Nucleus accumbens (tissue), 56 donors: ENCODE results near the gene RECK.
"Not testable (repeated sequence)": the region's sequence is repeated elsewhere in the genome, so short reads cannot be mapped to it uniquely, and the experiment has no call there.

Experiments
- DNase-seq, 56 donors: peaks; one replicate each; lab custom pipeline; 2025; lab: John Stamatoyannopoulos, UW

RECK gene

GRCh38 chr9:36151316-36152210 is 114.8 kb downstream of the RECK start:
- peak in 4 of 56 donors; percentile 16 to 36 (median 24) for DNase-seq

GRCh38 chr9:36152741-36153438 is 116.2 kb downstream of the RECK start:
- DNase-seq = no peak

- DNase-seq = no peak
These were observed 117.0 kb downstream of the RECK start for GRCh38 chr9:36153746-36154145.

GRCh38 chr9:36154331-36154952 is 117.7 kb downstream of the RECK start:
- peak in 41 of 56 donors; percentile 17 to 74 (median 49) for DNase-seq

DNA sequence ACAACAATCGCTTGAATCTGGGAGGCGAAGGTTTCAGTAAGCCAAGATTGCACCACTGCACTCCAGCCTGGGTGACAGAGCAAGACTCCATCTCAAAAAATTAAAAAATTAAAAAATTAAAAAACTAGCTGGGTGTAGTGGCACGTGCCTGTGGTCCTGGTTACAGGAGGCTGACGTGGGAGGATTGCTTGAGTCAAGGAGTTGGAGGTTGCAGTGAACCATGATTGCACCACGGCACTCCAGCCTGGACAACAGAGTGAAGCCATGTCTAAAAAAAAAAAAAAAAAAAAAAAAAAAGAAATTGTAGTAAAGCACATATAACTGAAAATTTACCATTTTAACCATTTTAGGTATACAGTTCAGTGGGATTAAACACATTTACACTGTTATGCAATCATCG is 119.4 kb downstream of the RECK start:
- no peak for DNase-seq

DNA sequence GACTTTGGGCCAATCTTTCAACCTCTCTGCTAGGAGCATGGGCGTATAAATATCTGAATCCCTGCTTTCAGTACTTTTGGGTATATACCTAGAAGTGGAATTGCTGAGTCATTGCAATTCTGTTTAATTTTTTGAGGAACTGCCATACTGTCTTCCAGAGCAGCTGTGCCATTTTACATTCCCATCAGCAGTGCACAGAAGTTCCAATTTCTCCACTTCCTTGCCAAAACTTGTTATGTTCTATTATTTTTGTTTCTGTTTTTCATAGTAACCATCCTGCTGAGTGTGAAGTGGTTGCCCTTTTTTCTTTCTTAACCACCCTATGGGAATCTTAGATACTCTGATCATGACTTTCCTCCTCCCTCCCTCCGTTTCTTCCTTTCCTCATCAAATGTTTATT is 121.4 kb downstream of the RECK start:
- DNase-seq = no peak

- DNase-seq = no peak
These were observed 122.2 kb downstream of the RECK start for GRCh38 chr9:36158917-36159316.

- DNase-seq = not testable (repeated sequence)
These were observed 122.8 kb downstream of the RECK start for GRCh38 chr9:36159509-36159908.

- DNase-seq = not testable (repeated sequence)
These were observed 123.4 kb downstream of the RECK start for GRCh38 chr9:36160126-36160525.

- no peak for DNase-seq
These were observed 124.5 kb downstream of the RECK start for GRCh38 chr9:36161187-36161586.

DNA sequence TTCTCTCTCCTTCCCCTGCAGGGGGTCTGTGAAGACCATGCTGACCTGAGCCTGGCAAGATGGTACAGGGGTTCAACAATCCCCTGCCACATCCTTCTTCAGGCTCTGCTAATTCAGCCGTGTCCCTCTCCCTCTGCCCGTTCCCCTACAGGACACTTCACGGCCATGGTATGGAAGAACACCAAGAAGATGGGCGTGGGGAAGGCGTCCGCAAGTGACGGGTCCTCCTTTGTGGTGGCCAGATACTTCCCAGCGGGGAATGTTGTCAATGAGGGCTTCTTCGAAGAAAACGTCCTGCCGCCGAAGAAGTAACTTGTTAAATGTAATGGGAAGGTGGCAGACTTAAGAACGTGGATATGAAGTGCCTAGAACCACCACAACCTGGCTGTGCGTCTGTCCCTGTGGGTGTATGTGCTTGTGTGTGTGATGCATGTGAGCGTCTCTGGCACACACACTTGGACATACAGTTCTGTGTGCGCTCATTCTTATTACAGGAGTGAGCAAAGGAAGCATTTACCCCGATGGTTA is 125.6 kb downstream of the RECK start:
- no peak for DNase-seq

GRCh38 chr9:36163049-36163785 is 126.5 kb downstream of the RECK start:
- DNase-seq = peak in 43 of 56 donors; percentile 19 to 77 (median 41)

DNA sequence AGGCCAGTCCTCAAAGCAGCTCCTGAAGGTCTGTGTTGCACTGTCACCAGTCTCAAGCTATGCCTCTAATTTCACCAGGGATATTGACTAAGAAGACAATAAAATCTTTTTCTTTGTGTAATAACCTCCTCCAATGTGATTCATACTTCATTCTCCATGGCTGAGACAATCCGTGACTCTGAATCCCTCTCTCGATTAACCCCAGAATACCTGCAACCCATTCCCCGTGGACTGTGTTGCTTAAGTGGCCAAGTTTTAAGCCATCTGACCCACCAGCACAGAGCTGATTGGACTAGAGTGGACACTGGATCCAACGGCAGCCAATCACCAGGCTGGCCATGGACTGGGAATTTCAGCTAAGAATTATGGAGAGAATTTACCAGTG is 127.1 kb downstream of the RECK start:
- DNase-seq = peak in 2 of 56 donors; percentile 18 to 35

- peak in 3 of 56 donors; percentile 8 to 26 (median 19) for DNase-seq
These were observed 127.7 kb downstream of the RECK start for GRCh38 chr9:36164372-36164771.

DNA sequence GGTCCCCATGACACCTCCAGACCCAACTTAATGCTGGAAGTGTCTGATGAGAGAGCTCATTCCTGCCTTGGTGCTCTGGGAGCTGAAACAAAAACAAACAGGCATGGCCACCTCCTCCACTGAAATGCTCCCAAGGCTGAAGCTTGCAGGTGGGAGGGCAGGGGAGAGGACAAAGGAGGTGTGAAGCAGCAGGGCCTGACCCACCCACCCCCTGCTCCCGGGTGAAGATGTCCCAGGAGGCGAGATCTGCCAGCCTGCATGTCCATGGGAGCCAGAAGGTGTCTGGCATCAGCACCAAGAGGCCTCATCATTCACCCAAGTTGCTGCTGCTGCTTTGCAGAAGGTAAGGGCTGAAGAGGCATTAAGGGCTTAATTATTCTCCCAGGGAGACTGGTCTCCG is 128.3 kb downstream of the RECK start:
- DNase-seq = no peak

DNA sequence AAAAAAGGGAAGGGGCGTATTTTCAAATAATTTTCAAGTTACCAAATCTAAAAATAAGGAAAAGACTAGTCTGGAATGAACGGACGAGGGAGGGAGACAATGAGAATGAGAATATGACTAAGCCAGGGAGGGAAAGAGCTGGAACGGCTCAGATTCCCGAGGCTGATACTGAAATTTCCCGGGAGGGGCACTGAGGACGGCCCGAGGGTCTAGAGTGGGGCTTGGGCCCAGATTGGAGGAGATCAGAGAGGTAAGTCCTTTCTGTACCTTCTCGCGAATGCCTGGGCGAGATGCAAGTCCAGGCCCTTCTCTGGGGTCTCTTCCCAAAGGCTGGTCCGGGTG is 129.1 kb downstream of the RECK start:
- no peak for DNase-seq

DNA sequence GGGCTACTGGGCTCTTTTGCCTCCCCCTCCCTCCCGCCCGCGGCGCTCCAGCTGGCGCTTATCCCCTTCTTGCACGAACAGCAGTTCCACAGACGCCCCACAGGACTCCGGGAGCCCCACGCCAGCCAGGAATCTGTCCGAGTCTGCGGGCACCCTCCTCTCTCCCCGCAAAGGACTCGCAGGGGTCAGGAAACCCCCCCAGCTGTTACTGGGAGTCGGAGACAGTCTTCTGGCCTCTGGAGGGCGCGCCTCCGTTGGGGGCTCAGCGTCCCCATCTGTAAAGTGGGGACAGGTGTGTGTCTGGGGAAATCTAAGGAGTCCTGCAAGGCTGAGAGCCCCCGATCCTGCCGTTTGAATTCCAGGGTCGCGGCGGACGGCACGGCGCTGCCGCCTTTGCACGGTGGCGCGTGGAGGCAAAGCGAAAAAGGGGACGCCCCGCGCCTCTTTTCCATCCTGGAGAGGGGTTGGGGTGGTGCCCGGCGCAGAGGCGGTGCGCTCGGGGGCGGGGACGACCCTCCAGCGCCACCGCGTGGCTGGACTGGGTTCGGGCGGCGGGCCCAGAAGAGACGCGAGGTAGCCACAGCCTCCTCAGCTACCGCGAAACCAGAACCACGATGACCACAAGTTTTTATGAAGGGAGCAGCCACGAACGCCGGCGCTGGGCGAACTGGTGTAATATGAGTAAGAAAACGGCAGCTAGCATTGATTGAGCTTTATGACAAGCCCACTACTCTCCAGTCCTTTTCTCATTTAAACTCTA is 129.6 kb downstream of the RECK start:
- DNase-seq = peak in 51 of 56 donors; percentile 25 to 88 (median 71)

- no peak for DNase-seq
These were observed 132.5 kb downstream of the RECK start, which contains the start of gene CCIN for GRCh38 chr9:36169166-36169565. Gene CCIN, plus strand, starts transcription at chr9:36169388. Its CDS starts 115 bp downstream, at chr9:36169503.

GRCh38 chr9:36169708-36170107 is 133.0 kb downstream of the RECK start:
- DNase-seq = no peak
